ENCODE measurements around the gene NR2C2.
"Not testable (repeated sequence)": the region's sequence is repeated elsewhere in the genome, so short reads cannot be mapped to it uniquely, and the experiment has no call there.

Gene NR2C2

GRCh38 chr3:14957925-14958324 is 10.5 kb downstream of the NR2C2 start:
- no peak for DNase-seq (ENCODE audit: low read depth, low spot score)

GRCh38 chr3:14959359-14959943 is 12.1 kb downstream of the NR2C2 start:
- DNase-seq (ENCODE audit: low read depth, low spot score): no peak

GRCh38 chr3:14962762-14963161 is 15.4 kb downstream of the NR2C2 start:
- no peak for DNase-seq (ENCODE audit: low read depth, low spot score)

- DNase-seq (ENCODE audit: low read depth, low spot score): no peak
These were observed 19.9 kb downstream of the NR2C2 start for GRCh38 chr3:14967285-14967684.

- DNase-seq (ENCODE audit: low read depth, low spot score): no peak
These were observed 22.3 kb downstream of the NR2C2 start for GRCh38 chr3:14969671-14970070.

- DNase-seq (ENCODE audit: low read depth, low spot score): no peak
These were observed 28.9 kb downstream of the NR2C2 start for GRCh38 chr3:14976317-14976716.

GRCh38 chr3:14980689-14981088 is 33.3 kb downstream of the NR2C2 start:
- no peak for DNase-seq (ENCODE audit: low read depth, low spot score)

- DNase-seq (ENCODE audit: low read depth, low spot score): no peak
These were observed 37.3 kb downstream of the NR2C2 start for GRCh38 chr3:14984581-14985113.

- no peak for DNase-seq (ENCODE audit: low read depth, low spot score)
These were observed 41.6 kb downstream of the NR2C2 start for GRCh38 chr3:14988988-14989394.

- peak; percentile 63 for DNase-seq (ENCODE audit: low read depth, low spot score)
These were observed 42.8 kb downstream of the NR2C2 start for GRCh38 chr3:14989943-14990779.

- DNase-seq (ENCODE audit: low read depth, low spot score): no peak
These were observed 43.4 kb downstream of the NR2C2 start for GRCh38 chr3:14990780-14991148.

GRCh38 chr3:14991151-14991742 is 43.9 kb downstream of the NR2C2 start:
- DNase-seq (ENCODE audit: low read depth, low spot score): no peak

- no peak for DNase-seq (ENCODE audit: low read depth, low spot score)
These were observed 44.6 kb downstream of the NR2C2 start for GRCh38 chr3:14991818-14992612.

- DNase-seq (ENCODE audit: low read depth, low spot score): no peak
These were observed 50.6 kb downstream of the NR2C2 start for GRCh38 chr3:14997941-14998340.

- not testable (repeated sequence) for DNase-seq (ENCODE audit: low read depth, low spot score)
These were observed 51.8 kb downstream of the NR2C2 start for GRCh38 chr3:14999182-14999581.

GRCh38 chr3:15007681-15008141 is 60.3 kb downstream of the NR2C2 start:
- no peak for DNase-seq (ENCODE audit: low read depth, low spot score)

GRCh38 chr3:15009167-15009566 is 61.8 kb downstream of the NR2C2 start:
- DNase-seq (ENCODE audit: low read depth, low spot score): no peak

GRCh38 chr3:15010664-15011063 is 63.3 kb downstream of the NR2C2 start:
- DNase-seq (ENCODE audit: low read depth, low spot score): no peak

- no peak for DNase-seq (ENCODE audit: low read depth, low spot score)
These were observed 63.8 kb downstream of the NR2C2 start for GRCh38 chr3:15011174-15011573.

GRCh38 chr3:15014606-15015328 is 67.4 kb downstream of the NR2C2 start:
- DNase-seq (ENCODE audit: low read depth, low spot score): no peak

GRCh38 chr3:15015456-15015855 is 68.1 kb downstream of the NR2C2 start:
- no peak for DNase-seq (ENCODE audit: low read depth, low spot score)
